Measurements from ENCODE around the gene MAPKAP1. TPM values are rescaled to one million over a fixed set of nuclear protein-coding genes. Genes with fewer than 3 reads are reported as not detected.

Gene MAPKAP1
- total RNA-seq, 1 donor from 2014 or later = 52.2 TPM

GRCh38 chr9:125537442-125538091 lies 169.4 kb downstream of the MAPKAP1 start:
- DNase-seq (ENCODE audit: low read depth in 2 of 2) = no peak

- no peak for DNase-seq (ENCODE audit: low read depth in 2 of 2)
These were observed 170.2 kb downstream of the MAPKAP1 start for GRCh38 chr9:125536776-125537175.

GRCh38 chr9:125536167-125536772 lies 170.7 kb downstream of the MAPKAP1 start:
- DNase-seq (ENCODE audit: low read depth in 2 of 2) = no peak

- no peak for DNase-seq (ENCODE audit: low read depth in 2 of 2)
These were observed 171.9 kb downstream of the MAPKAP1 start for GRCh38 chr9:125534971-125535701.

- no peak for DNase-seq (ENCODE audit: low read depth in 2 of 2)
These were observed 174.0 kb downstream of the MAPKAP1 start for GRCh38 chr9:125532812-125533594.

- peak in 1 of 2 donors; percentile 12 for DNase-seq (ENCODE audit: low read depth in 2 of 2)
These were observed 174.6 kb downstream of the MAPKAP1 start for GRCh38 chr9:125532412-125532811.

- DNase-seq (ENCODE audit: low read depth in 2 of 2) = no peak
These were observed 177.2 kb downstream of the MAPKAP1 start for GRCh38 chr9:125529589-125530515.

GRCh38 chr9:125529107-125529506 lies 177.9 kb downstream of the MAPKAP1 start:
- no peak for DNase-seq (ENCODE audit: low read depth in 2 of 2)

GRCh38 chr9:125527471-125528002 lies 179.5 kb downstream of the MAPKAP1 start:
- DNase-seq (ENCODE audit: low read depth in 2 of 2) = no peak

GRCh38 chr9:125525921-125526631 lies 180.9 kb downstream of the MAPKAP1 start:
- DNase-seq (ENCODE audit: low read depth in 2 of 2) = peak; percentile 71 to 88

- DNase-seq (ENCODE audit: low read depth in 2 of 2) = peak; percentile 68 to 83
These were observed 182.2 kb downstream of the MAPKAP1 start for GRCh38 chr9:125524583-125525355.

- DNase-seq (ENCODE audit: low read depth in 2 of 2) = no peak
These were observed 183.3 kb downstream of the MAPKAP1 start for GRCh38 chr9:125523681-125524080.

GRCh38 chr9:125522328-125522725 lies 184.7 kb downstream of the MAPKAP1 start:
- DNase-seq (ENCODE audit: low read depth in 2 of 2) = peak in 1 of 2 donors; percentile 57

GRCh38 chr9:125521462-125522327 lies 185.3 kb downstream of the MAPKAP1 start:
- peak; percentile 20 to 96 for DNase-seq (ENCODE audit: low read depth in 2 of 2)

- DNase-seq (ENCODE audit: low read depth in 2 of 2) = no peak
These were observed 187.3 kb downstream of the MAPKAP1 start for GRCh38 chr9:125519734-125520133.

- no peak for DNase-seq (ENCODE audit: low read depth in 2 of 2)
These were observed 189.4 kb downstream of the MAPKAP1 start for GRCh38 chr9:125517577-125517976.

GRCh38 chr9:125515983-125516940 lies 190.7 kb downstream of the MAPKAP1 start:
- DNase-seq (ENCODE audit: low read depth in 2 of 2) = no peak
